HG03196 (cell line): ENCODE results near the gene CDIPT.
"Not testable (repeated sequence)": the region's sequence is repeated elsewhere in the genome, so short reads cannot be mapped to it uniquely, and the experiment has no call there.

Experiments
- ATAC-seq: cut with Tn5 transposase; IDR thresholded peaks from one replicate; pipeline ENCODE4 v1.9.1; 2021; ENCODE audit not compliant: unreplicated experiment

CDIPT gene

DNA sequence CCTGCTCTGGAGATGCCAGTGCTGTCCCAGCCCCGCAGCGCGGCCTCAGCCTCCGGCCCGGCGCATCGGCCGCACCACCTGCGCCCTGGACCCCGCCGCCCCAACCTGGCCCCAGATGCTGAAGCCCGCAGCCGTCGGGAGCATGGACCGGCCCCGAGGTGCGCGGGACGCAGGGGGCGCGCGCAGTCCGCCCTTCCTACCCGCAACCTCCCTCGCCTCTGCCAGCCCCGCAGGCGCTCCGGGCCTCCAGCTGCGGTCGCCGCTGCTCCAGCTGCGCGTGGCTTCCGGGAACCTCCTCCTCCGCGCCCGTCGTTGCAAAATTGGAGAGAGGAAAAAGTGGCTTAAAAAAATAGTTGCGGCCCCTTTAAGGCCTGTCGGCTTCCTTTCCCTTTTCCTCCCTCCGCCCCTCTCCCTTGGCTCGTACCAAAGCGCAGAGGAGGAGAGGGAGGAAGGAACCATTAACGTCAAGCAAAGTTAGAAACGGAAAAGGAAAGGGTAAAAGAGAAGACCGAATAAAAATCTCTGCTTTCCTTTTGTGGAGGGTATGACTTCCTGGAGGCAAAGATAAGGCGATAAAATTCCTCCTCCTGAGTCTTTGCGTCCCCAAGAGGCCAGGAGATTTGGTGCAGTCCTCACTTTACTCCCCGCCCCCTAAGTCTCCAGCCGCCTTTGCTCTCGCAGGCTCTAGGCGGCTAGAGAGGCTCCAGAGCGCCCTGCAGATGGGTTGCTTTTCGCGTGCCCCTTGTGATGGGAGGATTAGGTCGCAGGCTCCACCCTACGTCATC is at the start of gene CDIPT:
Gene CDIPT, minus strand, starts transcription at position 343 of the 785 bp plus-strand sequence. CDS start 369 bp downstream, outside the sequence.
- peak; percentile 89 for ATAC-seq

DNA sequence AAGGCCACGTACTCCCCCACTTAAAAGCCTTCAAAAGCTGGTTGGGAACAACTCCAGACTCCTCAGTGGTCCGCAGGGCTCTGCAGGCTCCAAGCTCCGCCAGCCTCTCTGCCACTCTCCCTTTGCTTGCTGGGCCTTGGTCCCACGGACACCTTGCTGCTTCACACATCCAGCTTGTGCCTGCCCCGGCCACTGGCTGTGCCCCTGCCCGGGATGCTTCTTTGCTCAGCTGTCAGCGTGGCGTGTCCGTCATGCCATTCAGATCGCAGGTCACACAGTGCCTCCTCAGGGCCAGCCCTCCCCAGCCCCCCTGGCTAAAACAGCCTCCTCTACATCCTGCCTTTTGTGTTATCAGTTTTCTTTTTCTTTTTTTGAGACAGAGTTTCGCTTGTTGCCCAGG is 49.1 kb upstream of the CDIPT start:
- no peak for ATAC-seq

DNA sequence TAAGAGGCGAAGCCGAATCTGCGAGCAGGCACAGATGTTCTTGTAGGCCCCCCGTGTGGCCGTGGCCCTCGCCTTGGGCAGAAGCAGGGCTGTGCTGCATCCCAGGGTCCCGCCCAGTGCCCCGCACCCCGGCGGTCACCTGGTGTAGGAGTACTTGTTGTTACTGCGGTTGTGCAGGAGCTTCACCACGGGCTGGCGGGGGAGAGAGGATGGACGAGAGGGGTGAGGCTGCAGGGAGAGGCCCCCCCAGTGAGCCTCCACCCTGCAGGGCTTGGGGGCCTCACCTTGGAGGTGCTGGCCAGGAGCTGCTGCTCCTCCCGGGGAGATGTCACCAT is 48.6 kb upstream of the CDIPT start:
- ATAC-seq: no peak

DNA sequence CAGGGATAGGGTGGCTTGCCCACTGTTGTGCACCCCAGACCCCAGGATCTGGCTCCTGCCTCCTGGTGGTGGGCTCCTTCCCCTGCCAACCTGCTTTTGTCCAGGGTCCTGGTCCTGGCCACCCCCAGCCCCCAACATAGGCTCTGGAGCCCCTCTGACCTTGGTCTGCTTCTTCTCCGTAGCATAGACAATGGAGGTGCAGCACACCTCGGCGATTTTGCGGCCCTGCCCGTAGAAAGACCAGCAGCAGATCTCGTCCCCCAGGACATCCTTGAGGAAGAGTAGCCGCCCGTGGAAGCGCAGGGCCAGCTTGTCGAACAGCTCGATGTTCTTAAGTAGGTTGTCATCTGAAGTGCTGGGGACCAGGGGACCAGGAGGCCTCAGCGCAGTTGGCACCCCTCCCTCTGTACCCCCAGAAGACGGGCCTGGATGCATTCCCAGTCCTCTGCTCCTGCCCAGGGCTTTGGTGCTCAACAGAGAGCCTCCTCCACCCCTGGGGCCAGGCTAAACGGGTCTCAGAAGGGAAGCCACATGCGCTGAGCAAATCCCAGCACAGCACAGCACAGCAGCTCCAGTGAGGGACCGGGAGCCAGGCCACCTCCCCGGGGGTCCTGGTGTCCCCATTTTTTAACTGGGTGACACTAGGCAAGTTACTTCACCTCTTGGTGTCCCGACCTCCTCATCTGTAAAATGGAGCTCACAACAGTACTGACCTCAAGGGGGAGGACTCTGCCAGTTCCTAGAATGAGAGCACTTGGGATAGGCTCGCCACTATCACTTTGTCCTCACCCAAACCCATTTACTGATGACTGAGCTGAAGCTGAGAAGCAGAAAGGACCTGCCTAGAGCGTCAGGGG is 48.0 kb upstream of the CDIPT start:
- ATAC-seq: no peak

DNA sequence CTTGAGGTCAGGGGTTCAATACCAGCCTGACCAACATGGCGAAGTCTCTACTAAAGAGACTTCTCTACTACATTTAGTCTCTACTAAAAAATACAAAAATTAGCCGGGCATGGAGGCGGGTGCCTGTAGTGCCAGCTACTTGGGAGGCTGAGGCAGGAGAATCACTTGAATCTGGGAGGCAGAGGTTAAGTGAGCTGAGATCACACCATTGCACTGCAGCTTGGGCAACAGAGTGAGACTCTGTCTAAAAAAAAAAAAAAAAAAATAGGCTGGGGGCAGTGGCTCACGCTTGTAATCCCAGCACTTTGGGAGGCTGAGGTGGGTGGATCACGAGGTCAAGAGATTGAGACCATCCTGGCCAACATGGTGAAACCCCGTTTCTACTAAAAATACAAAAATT is 46.8 kb upstream of the CDIPT start:
- not testable (repeated sequence) for ATAC-seq

DNA sequence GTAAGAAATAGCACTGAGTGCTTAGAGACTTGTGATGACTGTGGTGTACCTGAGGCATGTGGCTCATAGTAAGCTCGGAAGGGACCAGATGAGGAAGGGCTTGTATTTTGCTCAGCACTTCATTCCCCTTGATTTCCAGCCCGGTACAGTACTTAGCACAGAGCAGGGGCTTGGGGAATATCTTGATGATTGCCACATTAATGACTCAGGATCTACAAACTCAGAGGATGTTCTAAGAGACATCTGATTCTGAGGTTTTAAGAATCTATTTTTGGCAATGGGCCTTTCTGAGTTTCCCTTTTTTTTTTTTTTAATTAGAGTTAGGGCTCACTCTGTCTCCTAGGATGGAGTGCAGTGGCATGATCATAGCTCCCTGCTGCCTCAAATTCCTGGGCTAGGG is 46.4 kb upstream of the CDIPT start:
- no peak for ATAC-seq

DNA sequence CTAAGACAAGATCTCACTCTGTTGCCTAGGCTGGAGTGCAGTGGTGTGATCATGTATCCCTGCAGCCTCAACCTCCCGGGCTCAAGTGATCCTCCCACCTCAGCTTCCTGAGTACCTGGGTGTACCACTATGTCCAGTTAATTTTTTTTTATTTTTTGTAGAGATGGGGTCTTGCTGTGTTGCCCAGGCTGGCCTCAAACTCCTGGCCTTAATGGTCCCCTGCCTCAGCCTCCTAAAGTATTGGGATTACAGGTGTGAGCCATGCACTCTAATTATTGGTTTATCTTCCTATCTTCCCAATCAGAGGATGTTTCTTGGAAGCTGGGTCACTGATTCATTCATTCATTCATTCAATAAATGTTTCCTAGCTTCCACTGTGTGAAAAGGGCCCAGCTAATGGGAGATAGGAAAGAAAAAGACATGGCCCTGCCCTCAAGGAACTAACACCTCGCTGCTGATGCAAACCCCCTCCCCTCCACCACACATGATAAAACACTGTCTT is 45.7 kb upstream of the CDIPT start:
- no peak for ATAC-seq

DNA sequence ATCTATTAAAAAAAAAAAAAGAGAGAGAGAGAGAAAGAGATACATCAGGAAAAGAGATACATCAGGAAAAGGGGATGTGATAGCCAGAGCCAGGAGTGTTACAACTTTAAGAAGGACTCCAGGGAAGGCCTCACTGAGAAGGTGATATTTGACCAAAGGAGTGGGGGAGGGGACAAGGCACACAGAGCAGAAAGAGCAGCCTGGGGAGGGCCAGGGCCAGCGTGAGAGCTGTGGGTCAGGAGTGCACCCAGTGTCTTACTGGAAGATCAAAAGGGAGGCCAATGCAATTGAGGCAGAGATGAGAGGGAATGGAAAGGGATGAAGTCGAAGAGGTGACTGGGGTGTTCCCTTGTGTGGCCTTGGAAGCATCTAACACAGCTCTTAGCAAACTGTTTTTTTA is 44.9 kb upstream of the CDIPT start:
- ATAC-seq: no peak

DNA sequence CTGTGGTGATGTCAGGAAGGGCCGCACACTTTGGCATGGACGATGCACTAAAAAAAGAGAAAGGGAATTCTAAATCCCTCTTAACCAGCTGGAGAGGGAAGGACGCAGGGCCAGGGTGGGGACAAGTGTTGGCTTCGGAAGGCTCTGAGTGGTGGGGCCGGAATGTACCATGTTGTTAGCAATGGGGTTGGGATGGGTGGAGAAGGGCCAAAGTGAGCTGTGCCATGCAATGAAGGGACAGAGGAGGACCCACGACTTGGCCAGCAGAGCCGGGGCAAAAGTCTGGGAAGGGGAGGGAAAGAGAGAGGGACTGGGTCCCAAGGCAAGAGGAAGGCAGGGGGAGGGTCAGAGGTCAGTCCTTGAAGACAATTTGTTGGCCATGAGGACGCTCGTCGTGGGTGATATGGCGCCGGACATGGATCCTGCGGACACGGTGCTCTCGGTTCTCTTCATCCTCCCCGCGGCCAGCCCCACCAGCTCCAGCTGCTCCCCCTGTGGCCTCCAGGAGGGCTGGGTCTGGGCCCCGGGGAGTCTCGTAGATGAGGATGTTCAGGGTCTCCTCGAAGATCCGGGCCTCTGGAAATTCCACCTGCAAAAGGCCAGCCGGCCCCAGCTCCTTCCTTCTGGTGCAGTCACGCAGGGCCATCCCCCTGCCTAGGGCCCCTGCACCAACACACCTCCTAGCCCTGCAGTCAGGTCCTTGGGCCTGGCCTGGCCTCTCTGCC is 43.7 kb upstream of the CDIPT start:
- no peak for ATAC-seq

DNA sequence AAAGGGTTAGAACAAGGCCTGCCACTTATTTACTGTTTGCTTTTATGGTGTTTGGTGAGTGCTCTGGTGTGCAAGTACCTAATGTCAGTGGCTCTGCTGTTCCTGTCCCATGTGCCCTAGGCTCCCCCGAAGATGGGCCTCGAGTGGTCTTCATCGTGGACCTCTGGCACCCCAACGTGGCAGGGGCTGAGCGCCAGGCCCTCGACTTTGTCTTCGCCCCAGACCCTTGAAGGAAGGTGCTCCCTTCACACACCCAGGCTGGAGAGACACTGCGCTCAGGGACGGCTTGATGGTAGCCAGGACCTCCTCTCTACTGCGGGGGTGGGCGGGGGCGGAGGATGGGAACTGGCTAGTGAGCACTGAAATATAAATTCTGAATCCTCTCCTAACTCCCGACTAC is 42.6 kb upstream of the CDIPT start:
- ATAC-seq: no peak

GRCh38 chr16:29904947-29905346 is 41.9 kb upstream of the CDIPT start:
- ATAC-seq: no peak

DNA sequence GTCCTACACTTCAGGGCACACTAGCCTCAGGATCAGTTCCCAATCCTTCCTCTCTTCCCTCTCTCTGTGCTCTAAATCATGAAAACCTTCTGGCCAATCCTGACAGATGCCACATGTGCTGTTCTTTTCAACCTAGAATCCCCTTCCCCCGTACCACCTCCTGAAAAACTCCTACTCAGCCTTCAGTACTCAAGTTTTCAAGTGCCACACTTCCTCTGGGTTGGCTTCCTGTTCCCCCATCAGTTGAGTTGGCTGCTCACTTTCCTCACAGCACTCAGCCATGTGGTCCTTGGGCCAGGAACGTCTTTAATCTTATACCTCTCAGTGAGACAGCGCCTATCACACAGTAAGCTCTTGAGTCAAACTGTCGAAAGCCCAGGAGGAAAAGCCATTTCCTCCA is 40.6 kb upstream of the CDIPT start:
- ATAC-seq: no peak

DNA sequence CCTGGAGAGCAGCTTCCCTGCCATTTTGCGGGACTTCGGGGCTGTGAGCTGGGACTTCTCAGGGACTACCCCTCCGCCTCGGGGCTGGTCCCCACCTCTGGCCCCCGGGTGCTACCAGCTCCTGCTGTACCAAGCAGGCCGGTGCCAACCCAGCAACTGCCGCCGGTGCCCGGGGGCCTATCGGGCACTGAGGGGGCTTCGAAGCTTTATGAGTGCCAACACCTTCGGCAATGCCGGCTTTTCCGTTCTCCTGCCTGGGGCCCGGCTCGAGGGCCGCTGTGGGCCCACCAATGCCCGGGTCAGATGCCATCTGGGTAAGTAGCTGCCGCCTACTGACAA is 38.5 kb upstream of the CDIPT start:
- no peak for ATAC-seq

DNA sequence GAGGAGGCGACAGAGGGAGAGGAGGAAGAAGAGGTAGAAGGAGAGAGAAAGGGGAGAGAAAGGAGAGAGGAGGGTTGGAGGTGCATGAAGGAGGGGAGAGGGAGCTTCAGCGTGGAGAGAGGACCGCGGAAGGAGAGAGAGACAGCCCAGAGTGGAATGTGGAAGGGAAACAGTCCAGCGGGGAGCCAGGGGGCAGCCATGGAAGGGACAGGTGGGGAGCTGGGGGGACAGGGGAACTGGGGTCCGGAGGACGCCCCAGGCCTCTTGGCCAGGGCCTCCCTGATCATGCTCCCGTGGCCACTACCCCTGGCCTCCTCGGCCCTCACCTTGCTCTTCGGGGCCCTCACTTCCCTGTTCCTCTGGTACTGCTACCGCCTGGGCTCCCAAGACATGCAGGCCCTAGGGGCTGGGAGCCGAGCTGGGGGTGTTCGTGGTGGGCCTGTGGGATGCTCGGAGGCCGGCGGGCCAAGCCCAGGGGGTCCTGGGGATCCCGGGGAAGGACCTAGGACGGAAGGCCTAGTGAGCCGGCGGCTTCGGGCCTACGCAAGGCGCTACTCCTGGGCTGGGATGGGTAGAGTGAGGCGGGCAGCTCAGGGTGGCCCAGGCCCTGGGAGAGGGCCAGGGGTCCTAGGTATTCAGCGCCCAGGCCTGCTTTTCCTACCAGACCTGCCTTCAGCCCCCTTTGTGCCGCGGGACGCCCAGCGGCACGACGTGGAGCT is 38.0 kb upstream of the CDIPT start:
- no peak for ATAC-seq

GRCh38 chr16:29900102-29900887 is 37.3 kb upstream of the CDIPT start, which contains the start of gene ASPHD1:
Gene ASPHD1, plus strand, starts transcription at chr16:29900488. Its CDS starts 484 bp downstream, at chr16:29900972.
- peak; percentile 49 for ATAC-seq

GRCh38 chr16:29899516-29900101 is 36.6 kb upstream of the CDIPT start, which contains the start of gene SEZ6L2:
Gene SEZ6L2, minus strand, starts transcription at chr16:29899550. Its CDS starts 531 bp downstream, at chr16:29899019.
- peak; percentile 54 for ATAC-seq

GRCh38 chr16:29898804-29899515 is 35.9 kb upstream of the CDIPT start:
- ATAC-seq: no peak

GRCh38 chr16:29898135-29898803 is 35.2 kb upstream of the CDIPT start:
- ATAC-seq: no peak
